Lung microvascular endothelial cell (primary cell): ENCODE data around the gene SLC35F6. TPM values are rescaled to one million over a fixed set of nuclear protein-coding genes. Genes with fewer than 3 reads are reported as not detected.

Experiments
- DNase-seq, 2 donors: peaks; one replicate each; pipeline versions ENCODE4 v3.0.0 to v3.0.0-alpha.2; 2010; ENCODE audit warnings: low read depth in 2 of 2
- total RNA-seq: library from RNA; depleted of rRNA; stranded (reverse); fragments of >200 nt; gene quantifications from 2 replicates; pipeline ENCODE4 v1.2.1, GENCODE V29; 2014

SLC35F6 gene
- total RNA-seq, 1 donor from 2014 or later, result 38.3 TPM

DNA sequence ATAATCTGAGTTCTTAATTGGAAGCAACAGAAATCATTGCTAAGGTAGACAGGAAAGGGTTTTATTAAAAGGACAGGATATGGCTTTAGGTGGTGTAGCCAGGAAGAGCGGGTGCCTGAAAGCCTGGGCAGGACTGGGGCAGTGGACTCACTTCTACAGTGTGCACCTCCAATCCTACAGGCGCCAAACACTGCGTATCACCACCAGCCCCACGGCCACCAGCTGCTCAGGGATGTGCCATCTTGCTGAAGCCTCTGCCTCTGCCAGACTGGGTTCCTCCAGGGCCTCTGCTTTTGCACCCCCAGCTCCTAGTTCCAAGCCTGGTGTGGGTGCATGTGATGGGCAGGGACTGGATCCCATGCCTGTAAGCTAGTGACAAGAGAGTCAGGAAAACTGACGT is 54.2 kb downstream of the SLC35F6 start:
- no peak for DNase-seq

DNA sequence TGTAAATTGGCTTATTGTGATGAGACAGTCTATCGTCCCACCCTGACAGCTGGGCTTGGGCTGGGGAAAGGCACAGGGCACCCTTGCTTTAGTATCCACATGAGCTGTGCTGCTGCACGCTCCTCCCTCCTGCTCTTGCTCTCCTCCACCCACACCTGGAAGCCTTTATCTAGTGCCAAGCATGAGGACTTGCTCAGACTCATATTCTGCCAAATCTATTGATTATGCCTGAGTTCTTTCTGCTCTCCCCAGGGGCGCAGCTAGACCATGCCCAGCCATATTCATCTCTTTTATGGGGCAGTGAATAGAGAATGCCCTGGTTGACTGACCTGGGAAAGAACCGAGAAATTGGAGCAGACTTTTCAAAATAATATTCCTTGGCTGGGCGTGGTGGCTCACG is 54.9 kb downstream of the SLC35F6 start:
- DNase-seq, result no peak

DNA sequence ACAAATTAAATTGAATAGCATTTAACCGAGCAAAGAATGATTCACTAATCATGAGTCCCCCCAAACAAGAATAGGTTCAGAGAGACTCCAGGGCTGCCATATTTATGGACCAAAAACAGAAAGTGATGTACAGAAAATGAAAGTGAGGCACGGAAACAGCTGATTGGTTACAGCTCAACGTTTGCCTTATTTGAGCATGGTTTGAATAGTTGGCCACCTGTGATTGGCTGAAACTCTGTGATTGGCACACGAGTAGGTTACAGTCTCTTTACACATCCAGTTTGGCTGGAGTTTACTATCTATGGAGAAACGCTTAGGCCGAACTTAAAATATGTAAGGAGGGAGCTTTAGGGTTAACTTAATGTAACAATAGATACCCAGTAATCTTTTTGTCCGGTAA is 56.8 kb downstream of the SLC35F6 start:
- no peak for DNase-seq

DNA sequence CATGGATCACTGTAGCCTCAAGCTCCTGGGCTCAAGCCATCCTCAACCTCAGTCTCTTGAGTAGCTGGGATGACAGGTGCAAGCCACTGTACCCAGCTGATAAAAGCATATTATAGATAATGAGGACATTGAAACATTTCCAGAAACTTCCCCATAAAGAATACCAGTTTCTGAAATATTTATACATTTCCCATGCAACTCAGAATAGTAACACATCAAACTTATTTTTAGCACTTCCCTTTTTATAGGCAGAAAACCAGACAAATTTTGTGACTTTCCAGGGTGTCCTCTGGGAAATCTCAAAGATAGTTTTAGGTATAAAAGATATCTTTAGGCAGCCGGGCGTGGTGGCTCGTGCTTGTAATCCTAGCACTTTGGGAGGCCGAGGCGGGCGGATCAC is 58.8 kb downstream of the SLC35F6 start:
- no peak for DNase-seq

Other genes with a start within 250 kb of the SLC35F6 start
- gene CIB4, start 122.9 kb upstream of the SLC35F6 start, total RNA-seq, result not detected in 2 replicates
- not detected in 2 replicates for gene KCNK3, start 71.6 kb upstream of the SLC35F6 start, total RNA-seq
- 2.8 and 7.8 TPM in 2 replicates for gene CENPA, start 21.8 kb downstream of the SLC35F6 start, total RNA-seq
- gene DPYSL5, start 83.8 kb downstream of the SLC35F6 start, total RNA-seq, result not detected in 2 replicates
- 0.65 and 0.79 TPM in 2 replicates for gene MAPRE3, start 206.4 kb downstream of the SLC35F6 start, total RNA-seq